ENCODE results near the gene ZMIZ2. TPM values are rescaled to one million over a fixed set of nuclear protein-coding genes. Genes with fewer than 3 reads are reported as not detected.

ZMIZ2 gene
- total and polyA plus RNA-seq, 2 donors (not counting 1 experiment from before 2014, with no cell fraction given), result 3.9 to 9.1 TPM

DNA sequence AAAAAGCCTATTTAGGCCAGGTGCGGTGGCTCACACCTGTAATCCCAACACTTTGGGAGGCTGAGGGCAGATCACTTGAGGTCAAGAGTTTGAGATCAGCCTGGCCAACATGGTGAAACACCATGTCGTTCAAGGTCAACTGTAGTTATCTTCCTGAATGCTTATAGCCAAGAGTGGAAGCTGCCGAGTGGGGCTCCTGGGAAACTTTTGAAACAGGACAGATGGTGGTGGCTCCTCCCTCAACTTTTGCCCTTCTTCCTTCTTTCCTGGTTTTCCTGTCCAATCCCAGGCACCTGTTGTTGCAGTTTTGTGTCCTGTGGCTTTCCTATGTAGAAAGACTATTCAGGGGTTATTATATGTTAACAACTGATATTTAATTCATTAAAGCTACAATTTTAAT lies 39.1 kb downstream of the ZMIZ2 start:
- H3K79me2 ChIP-seq (ENCODE audit: control insufficient read depth, insufficient read depth, low read length), result no peaks in the 10 kb centered on the region
- no peak overlapping the region for H3K27ac ChIP-seq (ENCODE audit: insufficient read depth, low read length)
- H3K9ac ChIP-seq (ENCODE audit: insufficient read depth, low read length), result no peak overlapping the region
- no peak for TF ChIP-seq EZH2 (IDR thresholded peaks at IDR 0.05; ENCODE audit: low read length, missing control alignments)
- TF ChIP-seq CTCF (conservative IDR thresholded peaks at IDR 0.05 in 1 of 2, IDR thresholded peaks at IDR 0.05 in 1 of 2; ENCODE audit: low read depth in 1 of 2, low read length in 2 of 2), result no peak
- no peak for DNase-seq (ENCODE audit: low read depth in 2 of 2)
- no peak overlapping the region for H2AFZ ChIP-seq (ENCODE audit: low read length)
- H3K4me2 ChIP-seq (ENCODE audit: extremely low read depth, insufficient read depth, low read length), result no peak overlapping the region
- H3K4me1 ChIP-seq (ENCODE audit: control insufficient read depth, extremely low read depth, insufficient read depth, low read length), result no peaks in the 10 kb centered on the region
- H4K20me1 ChIP-seq (ENCODE audit: control insufficient read depth, extremely low read depth, insufficient read depth, low read length), result no peaks in the 10 kb centered on the region
- H3K36me3 ChIP-seq (ENCODE audit: control insufficient read depth, insufficient read depth, low read length), result no peaks in the 10 kb centered on the region
- H3K9me3 ChIP-seq (ENCODE audit: control insufficient read depth, insufficient read depth, low read depth, low read length), result no peaks in the 10 kb centered on the region
- H3K4me3 ChIP-seq (replicated peaks in 1 of 4; ENCODE audit: control extremely low read depth in 1 of 4, insufficient read depth in 1 of 4, low read depth in 3 of 4, low read length in 4 of 4), result no peak overlapping the region
- no peaks in the 10 kb centered on the region for H3K27me3 ChIP-seq (ENCODE audit: control insufficient read depth, insufficient read depth, low read length)

DNA sequence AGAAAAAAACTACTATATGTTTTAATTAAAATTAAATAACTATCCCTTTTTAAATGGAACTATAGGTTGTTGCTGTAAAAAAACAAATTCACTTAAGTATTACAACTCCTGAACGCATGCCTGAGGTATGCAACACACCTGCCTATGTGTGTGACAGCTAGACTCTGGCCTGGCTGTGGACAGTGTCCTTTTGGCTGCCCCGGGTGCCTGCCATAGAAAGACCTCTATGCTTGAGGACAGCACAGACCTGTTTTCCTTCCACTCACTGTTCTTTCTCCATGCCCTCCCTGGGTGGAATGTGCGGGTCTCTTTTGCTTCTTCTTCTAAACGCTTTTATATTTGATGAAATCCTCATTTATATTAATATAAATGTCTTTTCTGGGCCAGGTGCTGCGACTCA lies 41.3 kb downstream of the ZMIZ2 start:
- Histone ChIP-seq H3K9ac (ENCODE audit: insufficient read depth, low read length) (no peak overlapping the region), H3K27ac (ENCODE audit: insufficient read depth, low read length) (no peak overlapping the region), H3K79me2 (ENCODE audit: control insufficient read depth, insufficient read depth, low read length) (no peaks in the 10 kb centered on the region), H3K9me3 (ENCODE audit: control insufficient read depth, insufficient read depth, low read depth, low read length) (no peaks in the 10 kb centered on the region), H3K4me1 (ENCODE audit: control insufficient read depth, extremely low read depth, insufficient read depth, low read length) (peaks cover 3% of the 10 kb centered on the region), H3K4me2 (ENCODE audit: extremely low read depth, insufficient read depth, low read length) (no peak overlapping the region), H3K4me3 (replicated peaks in 1 of 4; ENCODE audit: control extremely low read depth in 1 of 4, insufficient read depth in 1 of 4, low read depth in 3 of 4, low read length in 4 of 4) (no peak overlapping the region), H2AFZ (ENCODE audit: low read length) (no peak overlapping the region), H4K20me1 (ENCODE audit: control insufficient read depth, extremely low read depth, insufficient read depth, low read length) (no peaks in the 10 kb centered on the region), H3K36me3 (ENCODE audit: control insufficient read depth, insufficient read depth, low read length) (no peaks in the 10 kb centered on the region), H3K27me3 (ENCODE audit: control insufficient read depth, insufficient read depth, low read length) (no peaks in the 10 kb centered on the region)
- no peak for TF ChIP-seq EZH2 (IDR thresholded peaks at IDR 0.05; ENCODE audit: low read length, missing control alignments)
- no peak for TF ChIP-seq CTCF (conservative IDR thresholded peaks at IDR 0.05 in 1 of 2, IDR thresholded peaks at IDR 0.05 in 1 of 2; ENCODE audit: low read depth in 1 of 2, low read length in 2 of 2)
- no peak for DNase-seq (ENCODE audit: low read depth in 2 of 2)

GRCh38 chr7:44791278-44792219 lies 42.9 kb downstream of the ZMIZ2 start:
- peaks cover 3% of the 10 kb centered on the region for H3K4me1 ChIP-seq (ENCODE audit: control insufficient read depth, extremely low read depth, insufficient read depth, low read length)
- H4K20me1 ChIP-seq (ENCODE audit: control insufficient read depth, extremely low read depth, insufficient read depth, low read length), result no peaks in the 10 kb centered on the region
- TF ChIP-seq EZH2 (IDR thresholded peaks at IDR 0.05; ENCODE audit: low read length, missing control alignments) (no peak), CTCF (conservative IDR thresholded peaks at IDR 0.05 in 1 of 2, IDR thresholded peaks at IDR 0.05 in 1 of 2; ENCODE audit: low read depth in 1 of 2, low read length in 2 of 2) (peak in 1 of 2 donors; percentile 40)
- no peaks in the 10 kb centered on the region for H3K36me3 ChIP-seq (ENCODE audit: control insufficient read depth, insufficient read depth, low read length)
- DNase-seq (ENCODE audit: low read depth in 2 of 2), result peak; percentile 56 to 62
- H3K4me2 ChIP-seq (ENCODE audit: extremely low read depth, insufficient read depth, low read length), result no peak overlapping the region
- H3K27me3 ChIP-seq (ENCODE audit: control insufficient read depth, insufficient read depth, low read length), result no peaks in the 10 kb centered on the region
- H3K27ac ChIP-seq (ENCODE audit: insufficient read depth, low read length), result no peak overlapping the region
- peaks cover 4% of the 10 kb centered on the region for H3K79me2 ChIP-seq (ENCODE audit: control insufficient read depth, insufficient read depth, low read length)
- H3K9ac ChIP-seq (ENCODE audit: insufficient read depth, low read length), result no peak overlapping the region
- no peak overlapping the region for H3K4me3 ChIP-seq (replicated peaks in 1 of 4; ENCODE audit: control extremely low read depth in 1 of 4, insufficient read depth in 1 of 4, low read depth in 3 of 4, low read length in 4 of 4)
- H2AFZ ChIP-seq (ENCODE audit: low read length), result no peak overlapping the region
- no peaks in the 10 kb centered on the region for H3K9me3 ChIP-seq (ENCODE audit: control insufficient read depth, insufficient read depth, low read depth, low read length)
